Transverse colon (tissue), 4 donors: ENCODE measurements around the gene TTLL5. TPM values are rescaled to one million over a fixed set of nuclear protein-coding genes. Genes with fewer than 3 reads are reported as not detected.

Experiments
- DNase-seq: peaks from one replicate; pipeline ENCODE4 v3.0.0-alpha.2; 2019
- H3K27ac ChIP-seq, 4 donors: fragments of 200-600 bp; sonication (generic); 2 replicates each; pipeline ENCODE4 v1.5.1; 2016 to 2018; ENCODE audit warnings: inconsistent platforms in 4 of 4
- H3K27me3 ChIP-seq: fragments of 200-600 bp; sonication (generic); 2 replicates; pipeline ENCODE4 v1.5.1; 2017; ENCODE audit warnings: inconsistent platforms
- H3K36me3 ChIP-seq, 4 donors: fragments of 200-600 bp; sonication (generic); 2 replicates each; pipeline ENCODE4 v1.5.1; 2017 to 2019; ENCODE audit warnings: inconsistent platforms in 4 of 4
- H3K4me1 ChIP-seq, 4 donors: fragments of 200-600 bp; sonication (generic); 2 replicates each; pipeline ENCODE4 v1.5.1; 2017 to 2020; ENCODE audit warnings: inconsistent platforms in 4 of 4
- H3K4me3 ChIP-seq, 4 donors: fragments of 200-600 bp; sonication (generic); 1 replicate in 1 of 4; 2 replicates in 3 of 4; pipeline versions ENCODE4 v1.5.1 to v1.6.1; 2017 to 2019; ENCODE audit warnings: inconsistent platforms in 4 of 4
- H3K9me3 ChIP-seq, 2 donors: fragments of 200-600 bp; sonication (generic); 2 replicates each; pipeline ENCODE4 v1.5.1; 2017 to 2019; ENCODE audit warnings: inconsistent platforms in 2 of 2
- CTCF ChIP-seq, 5 experiments: fragments of 200-600 bp in 3 of 5; fragments of 450-650 bp in 2 of 5; sonication (generic) in 3 of 5; IDR thresholded peaks; 1 replicate in 2 of 5; 2 replicates in 3 of 5; pipeline ENCODE4 v1.5.1; 2016 to 2017; ENCODE audit warnings: antibody characterized with exemption in 5 of 5, inconsistent platforms in 3 of 5, mild to moderate bottlenecking in 2 of 5, moderate library complexity in 1 of 5
- EP300 ChIP-seq: sonication (generic); formaldehyde crosslinking; IDR thresholded peaks from one replicate; pipeline ENCODE4 v1.6.1; 2017; ENCODE audit warnings: antibody characterized with exemption, low read depth
- POLR2A ChIP-seq: fragments of 450-650 bp; IDR thresholded peaks from one replicate; pipeline ENCODE4 v1.6.1; 2016; ENCODE audit warnings: antibody characterized with exemption, mild to moderate bottlenecking, moderate library complexity
- POLR2AphosphoS5 ChIP-seq, 3 donors: sonication (generic); formaldehyde crosslinking; IDR thresholded peaks; one replicate each; pipeline ENCODE4 v1.6.1; 2016; ENCODE audit warnings: antibody characterized with exemption in 3 of 3
- WGBS, 2 donors: methylation state at CpG; one replicate each; pipeline ENCODE4 v1.1.5; 2018; ENCODE audit warnings: low coverage in 1 of 2; 5-methylcytosine and 5-hydroxymethylcytosine counted together
- in situ Hi-C, 4 donors: fragments of 200-750 bp; cut with MboI; loops; one replicate each; pipeline versions ENCODE4 v1.15.0 to v1.15.1; 2017; ENCODE audit warnings: low sequenced_read_pairs in 3 of 4, low pct_ligation_motif_present in 1 of 4, low pct_unique_long_range_greater_than_20kb in 1 of 4
- intact Hi-C: fragments of 100-400 bp; cut with DNase I; formaldehyde crosslinking; loops from one replicate; pipeline ENCODE4 v1.15.1; 2023; ENCODE audit warnings: low total_unique reads
- total RNA-seq, 4 donors: library from RNA; depleted of rRNA; stranded (reverse); fragments of >200 nt; gene quantifications; one replicate each; pipeline ENCODE4 v1.1.0, GENCODE V29; 2016

The TTLL5 gene
- total RNA-seq, 4 donors from 2014 or later, result 16.1 to 264 (median 40.8) TPM

DNA sequence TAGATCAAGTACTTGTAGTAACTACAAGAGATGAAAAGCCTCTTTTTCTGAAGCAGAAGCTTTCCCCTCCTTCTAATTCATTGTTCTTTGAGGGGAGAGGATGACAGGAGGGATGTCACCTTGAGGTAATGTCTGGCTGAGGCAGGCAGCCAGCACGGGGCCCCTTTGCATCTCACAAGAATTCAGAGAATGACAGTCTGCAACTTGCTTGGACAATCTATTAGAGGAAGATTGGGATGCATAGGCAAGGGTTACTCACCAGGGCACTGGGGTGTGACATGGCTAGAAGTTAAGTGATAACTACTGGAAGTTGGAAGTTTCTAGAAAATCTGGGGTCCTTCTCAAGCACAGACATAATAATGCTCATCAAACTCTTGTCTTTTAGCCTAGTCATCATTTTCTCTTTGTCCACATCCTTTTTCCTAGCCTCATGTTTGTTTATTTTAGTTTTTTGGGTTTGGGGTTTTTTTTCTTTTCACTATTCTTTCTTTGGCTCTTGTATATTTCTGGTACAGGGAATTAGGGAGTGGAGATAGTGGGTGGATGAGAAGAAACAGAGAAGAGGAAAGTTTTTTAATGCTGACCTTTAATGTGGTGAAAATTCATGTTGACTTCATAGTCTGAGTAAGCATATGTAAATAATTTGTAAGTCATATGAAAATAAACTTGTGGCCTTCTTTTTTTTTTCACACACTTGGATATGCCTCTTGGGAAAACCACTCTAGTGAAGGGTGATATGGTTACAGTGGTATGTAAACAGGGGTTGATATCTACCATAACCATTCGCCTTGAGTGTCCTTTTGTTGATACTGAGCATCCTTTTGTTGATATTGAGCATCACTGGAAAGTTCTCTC, 55.1 kb downstream of the TTLL5 start:
- no peak overlapping the region for H3K27ac ChIP-seq
- intact Hi-C loops, result no loop called here

GRCh38 chr14:75717729-75718128, 56.7 kb downstream of the TTLL5 start:
- intact Hi-C loops, result no loop called here
- no peak overlapping the region for H3K27ac ChIP-seq
- TF ChIP-seq POLR2AphosphoS5 (IDR thresholded peaks at IDR 0.05) (no peak), EP300 (no peak), POLR2A (no peak), CTCF (IDR thresholded peaks at IDR 0.05) (no peak)
- in situ Hi-C loops, result loop anchor here (5.0 to 10.0 kb wide), 2 partner anchors 265 to 267 kb away; partner anchors contain the start of genes TGFB3 (in 4 of the 4) and IFT43 (in 3 of the 4)
- no peak for DNase-seq
- no peak overlapping the region for H3K4me3 ChIP-seq
- H3K9me3 ChIP-seq, result no peaks in the 10 kb centered on the region
- H3K36me3 ChIP-seq, result peaks cover 0 to 8% (median 0%) of the 10 kb centered on the region in 4 donors
- H3K4me1 ChIP-seq, result peaks cover 0 to 32% (median 5%) of the 10 kb centered on the region in 4 donors
- WGBS, 2 donors, result 94% methylated on average over 3 of the region's 3 CpGs; no CpG with 5 or more reads in 1 of the 2 donors
- no peaks in the 10 kb centered on the region for H3K27me3 ChIP-seq

More for the DNA sequence above, 55.1 kb downstream of the TTLL5 start:
- Histone ChIP-seq H3K27me3 (no peaks in the 10 kb centered on the region), H3K4me3 (no peak overlapping the region), H3K4me1 (peaks cover 4 to 34% (median 12%) of the 10 kb centered on the region in 4 donors), H3K36me3 (peaks cover 0 to 8% (median 0%) of the 10 kb centered on the region in 4 donors), H3K9me3 (no peaks in the 10 kb centered on the region)
- whole genome bisulfite sequencing, 2 donors, result 67 to 75% methylated on average over 2 of the region's 2 CpGs
- TF ChIP-seq POLR2AphosphoS5 (IDR thresholded peaks at IDR 0.05), result peak in 1 of 3 donors; percentile 15
- no peak for TF ChIP-seq CTCF (IDR thresholded peaks at IDR 0.05)
- in situ Hi-C loops, result loop anchor here (5.0 to 10.0 kb wide), 2 partner anchors 266 to 269 kb away; partner anchors contain the start of genes TGFB3 (in 4 of the 4) and IFT43 (in 3 of the 4)
- DNase-seq, result no peak

DNA sequence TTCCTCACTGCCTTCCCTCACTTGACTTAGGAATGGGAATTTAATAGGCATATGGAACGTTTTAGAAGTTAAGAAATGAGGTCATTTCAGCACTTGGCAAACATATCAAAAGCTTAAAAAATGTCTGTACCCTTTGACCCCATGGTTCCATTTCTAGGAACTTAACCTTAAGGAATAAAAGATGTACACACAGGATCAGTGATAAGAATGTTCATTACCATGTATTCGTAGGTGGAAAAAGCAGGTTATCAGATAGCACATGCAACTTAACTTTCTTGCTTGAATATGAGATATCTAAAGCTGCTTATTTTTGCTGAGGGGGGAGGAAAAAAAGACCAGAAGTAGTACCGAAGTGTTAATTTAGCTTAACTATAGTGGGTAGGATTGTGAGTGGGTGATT, 57.2 kb downstream of the TTLL5 start:
- no peak for DNase-seq
- no peaks in the 10 kb centered on the region for H3K27me3 ChIP-seq
- H3K36me3 ChIP-seq, result peaks cover 0 to 8% (median 0%) of the 10 kb centered on the region in 4 donors
- intact Hi-C loops (no loop called here), in situ Hi-C loops (loop anchor here (5.0 to 10.0 kb wide), 2 partner anchors 264 to 267 kb away; partner anchors contain the start of genes TGFB3 (in 4 of the 4) and IFT43 (in 3 of the 4))
- WGBS, 2 donors, result 76 to 78% methylated on average over 3 of the region's 3 CpGs
- H3K4me3 ChIP-seq, result no peak overlapping the region
- no peak for TF ChIP-seq POLR2A
- no peak for TF ChIP-seq POLR2AphosphoS5 (IDR thresholded peaks at IDR 0.05)
- no peak for TF ChIP-seq CTCF (IDR thresholded peaks at IDR 0.05)
- TF ChIP-seq EP300, result no peak
- no peak overlapping the region for H3K27ac ChIP-seq
- peaks cover 0 to 31% (median 5%) of the 10 kb centered on the region in 4 donors for H3K4me1 ChIP-seq
- no peaks in the 10 kb centered on the region for H3K9me3 ChIP-seq

- no peak for DNase-seq
- no peak for TF ChIP-seq EP300
- TF ChIP-seq POLR2AphosphoS5 (IDR thresholded peaks at IDR 0.05), result no peak
- TF ChIP-seq POLR2A, result no peak
- TF ChIP-seq CTCF (IDR thresholded peaks at IDR 0.05), result no peak
- H3K36me3 ChIP-seq, result peaks cover 0 to 8% (median 0%) of the 10 kb centered on the region in 4 donors
- H3K4me1 ChIP-seq, result peaks cover 0 to 25% (median 5%) of the 10 kb centered on the region in 4 donors
- H3K27me3 ChIP-seq, result no peaks in the 10 kb centered on the region
- 92 to 100% methylated on average over 1 to 2 of the region's 2 CpGs for WGBS, 2 donors
- in situ Hi-C loops, result no loop called here
- no peak overlapping the region for H3K4me3 ChIP-seq
- intact Hi-C loops, result no loop called here
- H3K27ac ChIP-seq, result peak overlapping the region; percentile 50 to 69 (median 58)
- no peaks in the 10 kb centered on the region for H3K9me3 ChIP-seq
These were observed 59.1 kb downstream of the TTLL5 start for GRCh38 chr14:75720116-75720515.
